Measurements from ENCODE around the gene CDC34.
A peak's percentile ranks its signal among the peaks of the same experiment; 100 is the strongest.

Gene CDC34

GRCh38 chr19:588741-589692 is 57.5 kb downstream of the CDC34 start:
- peak; percentile 63 for DNase-seq (ENCODE audit: low spot score)

- no peak for DNase-seq (ENCODE audit: low spot score)
Measured at GRCh38 chr19:589693-590395, 58.3 kb downstream of the CDC34 start, which contains the start of gene HCN2. Gene HCN2 (plus strand): TSS chr19:589881. CDS start chr19:589946, 65 bp downstream.

GRCh38 chr19:590396-590745 is 58.8 kb downstream of the CDC34 start:
- DNase-seq (ENCODE audit: low spot score), result no peak

DNA sequence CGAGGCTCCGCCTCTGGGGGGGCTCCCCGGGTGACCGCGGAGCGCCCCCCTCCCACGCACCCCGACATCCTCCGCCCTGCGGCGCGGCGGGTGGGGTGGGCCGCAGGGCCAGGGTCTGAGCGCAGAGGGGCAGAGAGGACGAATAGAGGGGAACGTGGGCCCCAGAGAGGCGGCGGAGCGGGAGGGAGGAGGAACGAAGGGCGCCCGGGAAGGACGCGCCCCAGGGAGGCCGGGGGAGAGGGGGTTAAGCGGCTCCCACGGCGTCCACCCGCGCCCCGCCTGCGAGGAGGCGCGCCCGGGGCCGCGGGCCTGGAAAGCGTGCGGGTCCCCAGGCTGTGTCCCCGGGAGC is 59.2 kb downstream of the CDC34 start:
- DNase-seq (ENCODE audit: low spot score), result no peak

- DNase-seq (ENCODE audit: low spot score), result no peak
Measured at GRCh38 chr19:591099-591958, 59.8 kb downstream of the CDC34 start.
